AG09319 (cell line): ENCODE data around the gene ACY1.

Experiments used
- DNase-seq: peaks from one replicate; pipeline ENCODE4 v3.0.0-alpha.2; 2010; ENCODE audit warnings: low read depth; ENCODE audit errors: extremely low read depth
- TF ChIP-seq, protein P1 (sequence below): IDR thresholded peaks from 2 replicates; pipeline ENCODE4 v1.5.1; 2011; ENCODE audit warnings: low read depth, mild to moderate bottlenecking, inconsistent platforms, low read length, moderate library complexity

ACY1 gene

DNA sequence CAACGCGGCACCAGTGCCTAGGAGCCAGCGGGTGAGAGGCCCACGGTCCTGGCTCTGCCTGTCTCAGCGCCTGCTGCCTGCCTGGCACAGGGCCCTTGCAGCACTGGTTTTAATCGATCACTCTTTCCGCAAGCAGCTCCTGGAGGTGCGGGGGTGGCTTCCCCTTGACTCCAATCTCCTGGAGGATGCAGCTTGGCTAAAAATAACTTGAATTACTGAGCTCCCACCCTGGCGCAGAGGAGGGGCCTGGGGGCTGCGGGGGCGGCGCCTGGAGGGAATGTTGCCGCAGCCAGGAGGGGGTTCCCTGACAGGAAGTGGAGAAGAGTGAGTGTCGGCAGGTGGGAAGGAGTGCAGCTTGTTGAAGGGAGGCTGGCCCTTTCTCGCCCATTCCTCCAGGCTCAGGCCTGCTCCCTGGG is 22.2 kb downstream of the ACY1 start:
- DNase-seq, result peak; percentile 27
- TF ChIP-seq, protein P1, sequence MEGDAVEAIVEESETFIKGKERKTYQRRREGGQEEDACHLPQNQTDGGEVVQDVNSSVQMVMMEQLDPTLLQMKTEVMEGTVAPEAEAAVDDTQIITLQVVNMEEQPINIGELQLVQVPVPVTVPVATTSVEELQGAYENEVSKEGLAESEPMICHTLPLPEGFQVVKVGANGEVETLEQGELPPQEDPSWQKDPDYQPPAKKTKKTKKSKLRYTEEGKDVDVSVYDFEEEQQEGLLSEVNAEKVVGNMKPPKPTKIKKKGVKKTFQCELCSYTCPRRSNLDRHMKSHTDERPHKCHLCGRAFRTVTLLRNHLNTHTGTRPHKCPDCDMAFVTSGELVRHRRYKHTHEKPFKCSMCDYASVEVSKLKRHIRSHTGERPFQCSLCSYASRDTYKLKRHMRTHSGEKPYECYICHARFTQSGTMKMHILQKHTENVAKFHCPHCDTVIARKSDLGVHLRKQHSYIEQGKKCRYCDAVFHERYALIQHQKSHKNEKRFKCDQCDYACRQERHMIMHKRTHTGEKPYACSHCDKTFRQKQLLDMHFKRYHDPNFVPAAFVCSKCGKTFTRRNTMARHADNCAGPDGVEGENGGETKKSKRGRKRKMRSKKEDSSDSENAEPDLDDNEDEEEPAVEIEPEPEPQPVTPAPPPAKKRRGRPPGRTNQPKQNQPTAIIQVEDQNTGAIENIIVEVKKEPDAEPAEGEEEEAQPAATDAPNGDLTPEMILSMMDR, result no peak

DNA sequence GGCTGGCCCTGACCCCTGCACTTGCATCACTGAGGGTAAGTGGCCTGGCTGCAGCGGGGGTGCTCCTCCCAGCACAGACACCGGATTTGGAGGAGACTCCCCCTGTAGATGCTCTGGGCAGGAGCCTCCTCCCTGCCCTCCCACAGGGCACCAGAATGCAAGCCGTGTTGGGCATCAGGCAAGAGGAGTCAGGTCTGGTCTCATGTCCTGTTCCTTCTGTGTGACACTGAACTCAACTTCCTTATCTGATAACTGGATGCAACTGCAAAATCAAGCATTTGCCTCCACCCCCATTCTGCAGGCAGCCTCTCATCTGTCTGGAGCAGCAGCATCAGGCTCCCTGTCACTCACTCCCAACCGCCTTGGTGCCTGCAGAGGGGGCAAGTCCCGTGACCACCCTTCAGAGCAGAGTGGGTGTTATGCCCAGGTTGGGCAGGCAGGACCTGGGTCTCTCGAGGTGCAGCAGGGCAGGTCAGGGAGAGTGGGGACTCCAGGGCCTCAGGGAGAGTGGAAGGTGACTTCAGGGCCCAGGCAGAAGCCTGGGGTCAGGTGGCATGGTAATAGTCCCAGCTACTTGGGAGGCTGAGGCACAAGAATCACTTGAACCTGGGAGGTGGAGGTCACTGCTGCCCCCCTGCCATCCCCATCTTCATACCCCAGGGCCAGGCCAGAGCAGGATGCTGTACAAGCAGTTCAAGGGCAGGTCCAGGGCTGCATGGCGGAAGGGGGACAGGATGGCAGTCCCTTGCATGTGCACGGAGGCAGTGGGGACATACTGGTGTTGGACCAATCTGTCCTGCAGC is 22.9 kb downstream of the ACY1 start:
- TF ChIP-seq, protein P1, result no peak
- no peak for DNase-seq

DNA sequence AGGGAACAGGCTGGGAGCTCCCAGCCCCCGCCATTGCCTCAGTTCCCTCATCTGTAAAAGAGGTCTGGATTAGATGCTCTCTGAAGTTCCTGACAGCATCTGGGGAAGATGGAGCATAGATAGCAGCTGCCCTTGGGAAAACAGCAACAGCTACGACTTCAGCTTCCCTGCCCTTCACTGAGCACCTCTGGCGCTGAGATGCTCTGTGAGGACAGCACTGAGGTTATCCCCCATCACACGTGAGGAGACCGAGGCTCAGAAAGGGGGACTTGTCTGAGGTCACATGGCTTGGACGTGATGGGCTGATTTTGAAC is 23.4 kb downstream of the ACY1 start:
- TF ChIP-seq, protein P1, result no peak
- DNase-seq, result no peak

DNA sequence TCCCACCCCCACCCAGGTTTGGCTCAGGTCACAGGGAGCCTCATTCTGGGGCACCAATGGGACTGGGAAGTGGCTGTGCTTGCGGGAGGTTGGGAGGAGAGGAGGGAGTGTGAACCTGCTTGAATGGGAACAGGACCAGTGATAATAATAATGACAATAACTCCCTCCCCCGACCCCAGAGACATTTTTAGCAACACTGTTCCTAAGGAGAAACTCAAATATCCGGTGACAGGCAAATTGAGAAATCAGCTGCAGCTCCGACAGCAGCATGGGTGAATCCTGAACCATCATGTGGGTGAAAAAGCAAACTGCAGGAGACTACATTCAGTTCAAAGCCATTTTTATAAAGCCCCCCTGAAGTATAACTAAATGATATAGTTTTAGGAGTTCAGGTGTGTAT is 24.0 kb downstream of the ACY1 start:
- TF ChIP-seq, protein P1, result no peak
- no peak for DNase-seq

DNA sequence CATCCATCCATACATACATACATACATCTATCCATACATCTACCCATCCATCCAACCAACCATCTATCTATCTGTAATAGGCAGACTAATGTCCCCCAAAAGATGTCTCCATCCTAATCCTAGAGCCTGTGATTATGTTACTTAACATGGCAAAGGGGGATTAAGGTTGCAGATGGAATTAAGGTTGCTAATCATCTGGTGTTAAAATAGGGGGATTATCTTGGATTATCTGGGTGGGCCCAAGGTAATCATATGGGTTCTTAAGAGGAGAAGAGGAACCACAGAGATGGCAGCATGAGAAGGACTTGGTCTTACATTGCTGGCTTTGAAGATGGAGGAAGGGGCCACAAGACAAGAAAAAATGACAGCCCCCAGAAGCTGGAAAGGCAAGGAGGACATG is 27.1 kb downstream of the ACY1 start:
- TF ChIP-seq, protein P1, result no peak
- no peak for DNase-seq

DNA sequence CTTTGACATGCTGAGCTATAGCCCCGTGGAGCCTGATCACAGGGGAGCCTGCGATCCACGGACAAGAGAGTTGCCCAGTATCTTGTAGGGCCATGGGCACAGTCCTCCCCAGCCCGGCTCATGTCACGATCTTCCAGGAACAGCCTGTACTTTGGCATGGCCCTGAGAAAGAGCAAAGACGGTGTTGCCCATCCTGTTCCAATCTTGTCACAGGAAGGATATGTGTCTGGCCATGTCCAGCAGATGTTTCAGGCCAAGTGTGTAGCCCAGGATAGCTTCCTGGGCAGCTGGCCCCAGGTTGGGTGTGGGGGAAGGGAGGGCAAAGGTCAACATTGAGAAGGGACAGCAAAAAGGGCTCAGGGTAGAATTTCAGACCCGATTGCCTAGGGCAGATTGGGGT is 29.4 kb downstream of the ACY1 start:
- TF ChIP-seq, protein P1, result no peak

DNA sequence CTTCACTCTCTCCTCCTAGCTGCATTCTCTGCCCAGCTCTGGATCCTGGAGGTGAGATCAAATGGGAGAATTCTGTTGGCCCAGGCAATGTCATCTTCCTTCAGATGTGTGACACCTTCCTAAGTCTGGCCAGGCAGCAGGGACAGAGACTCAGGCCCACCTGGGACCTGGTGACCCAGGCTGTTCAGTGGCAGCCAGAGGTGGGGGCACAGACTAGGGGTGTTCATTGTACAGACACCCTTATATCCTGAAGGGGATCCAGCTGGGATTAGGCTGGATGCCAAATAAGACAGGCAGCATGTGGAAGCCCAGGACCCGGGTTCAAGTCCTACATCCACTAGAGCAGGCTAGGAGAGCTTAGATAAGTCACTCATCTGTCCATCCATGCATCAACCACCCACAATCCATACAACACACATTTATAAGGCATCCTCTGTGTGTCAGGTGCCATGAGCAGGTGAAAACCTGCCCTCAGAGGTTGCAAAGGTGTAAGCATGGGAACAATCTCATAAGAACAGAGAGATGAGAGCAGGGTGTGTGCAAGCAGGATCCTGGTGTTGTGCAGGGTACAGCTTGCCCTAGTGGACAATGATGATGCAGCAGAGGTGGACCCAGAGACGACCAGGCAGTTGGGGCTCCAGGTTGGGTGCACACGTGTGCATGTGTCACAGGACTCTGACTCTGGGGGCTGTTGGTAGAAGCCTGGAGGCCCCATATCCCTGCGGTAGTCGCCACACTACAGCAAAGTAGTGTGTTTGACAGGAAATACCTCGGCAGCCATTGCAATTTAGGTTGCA is 30.7 kb downstream of the ACY1 start:
- TF ChIP-seq, protein P1, result no peak
- no peak for DNase-seq

More for the DNA sequence above, 29.4 kb downstream of the ACY1 start:
- DNase-seq, result no peak
